PFSK-1 (cell line): ENCODE results near the gene GDPD3.

ENCODE experiments used
- SIN3A ChIP-seq: IDR thresholded peaks from 2 replicates; pipeline ENCODE4 v1.6.1; 2012; ENCODE audit warnings: mild to moderate bottlenecking, low read length, moderate library complexity, borderline replicate concordance; ENCODE audit not compliant: insufficient read depth
- TF ChIP-seq, protein P1 (sequence below), 2 experiments: IDR thresholded peaks; 2 replicates each; pipeline versions ENCODE4 v1.6.1 to v1.8.0; 2011 to 2012; ENCODE audit warnings: low read depth in 2 of 2, low read length in 2 of 2, control low read depth in 1 of 2, inconsistent platforms in 1 of 2, mild to moderate bottlenecking in 1 of 2, moderate library complexity in 1 of 2; ENCODE audit not compliant: insufficient read depth in 1 of 2

DNA sequence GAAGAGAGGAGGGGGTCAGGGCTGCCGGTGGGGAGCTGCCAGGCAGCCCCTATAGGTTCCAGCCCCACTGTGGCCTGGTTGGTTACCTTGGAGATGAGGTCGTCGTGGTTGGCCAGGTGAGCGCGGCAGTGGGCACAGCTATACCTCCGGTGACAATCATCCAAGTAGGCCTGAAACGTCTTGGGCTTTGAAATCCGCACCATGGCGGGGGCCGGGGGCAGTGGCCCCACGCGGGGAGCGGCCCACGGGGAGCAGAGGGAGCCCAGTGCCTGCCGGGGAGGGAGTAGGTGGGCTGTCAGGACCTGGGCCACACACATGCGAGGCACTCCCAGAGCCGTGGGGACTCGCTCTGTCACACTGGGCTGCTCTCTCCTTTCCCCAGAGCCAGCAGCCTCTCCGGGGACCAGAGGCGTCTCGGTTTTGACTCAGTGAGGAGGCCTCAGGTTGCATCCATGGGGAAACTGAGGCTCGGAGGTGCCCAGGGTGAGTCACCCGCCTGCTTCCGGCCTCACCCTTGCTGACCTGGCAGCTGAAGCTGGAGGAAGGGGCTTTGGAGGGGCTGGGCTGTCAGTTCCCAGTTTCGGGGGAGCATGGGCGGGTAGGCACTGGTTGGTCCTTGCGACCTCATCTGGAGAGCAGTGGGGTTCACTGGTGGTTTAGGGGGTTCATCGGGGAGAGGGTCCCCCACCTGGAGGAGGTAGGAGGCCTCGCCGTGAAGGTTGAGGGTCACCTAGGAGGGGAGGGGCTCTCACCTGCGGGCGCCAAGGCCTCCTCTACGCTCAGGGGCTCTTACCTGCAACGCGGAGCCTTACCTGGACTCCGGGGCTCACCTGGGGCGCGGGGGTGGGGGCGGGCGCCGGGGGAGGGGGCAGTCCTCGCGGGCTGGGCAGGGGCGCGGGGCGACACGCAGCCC, 17.9 kb downstream of the GDPD3 start:
- TF ChIP-seq SIN3A, result no peak
- TF ChIP-seq, protein P1, sequence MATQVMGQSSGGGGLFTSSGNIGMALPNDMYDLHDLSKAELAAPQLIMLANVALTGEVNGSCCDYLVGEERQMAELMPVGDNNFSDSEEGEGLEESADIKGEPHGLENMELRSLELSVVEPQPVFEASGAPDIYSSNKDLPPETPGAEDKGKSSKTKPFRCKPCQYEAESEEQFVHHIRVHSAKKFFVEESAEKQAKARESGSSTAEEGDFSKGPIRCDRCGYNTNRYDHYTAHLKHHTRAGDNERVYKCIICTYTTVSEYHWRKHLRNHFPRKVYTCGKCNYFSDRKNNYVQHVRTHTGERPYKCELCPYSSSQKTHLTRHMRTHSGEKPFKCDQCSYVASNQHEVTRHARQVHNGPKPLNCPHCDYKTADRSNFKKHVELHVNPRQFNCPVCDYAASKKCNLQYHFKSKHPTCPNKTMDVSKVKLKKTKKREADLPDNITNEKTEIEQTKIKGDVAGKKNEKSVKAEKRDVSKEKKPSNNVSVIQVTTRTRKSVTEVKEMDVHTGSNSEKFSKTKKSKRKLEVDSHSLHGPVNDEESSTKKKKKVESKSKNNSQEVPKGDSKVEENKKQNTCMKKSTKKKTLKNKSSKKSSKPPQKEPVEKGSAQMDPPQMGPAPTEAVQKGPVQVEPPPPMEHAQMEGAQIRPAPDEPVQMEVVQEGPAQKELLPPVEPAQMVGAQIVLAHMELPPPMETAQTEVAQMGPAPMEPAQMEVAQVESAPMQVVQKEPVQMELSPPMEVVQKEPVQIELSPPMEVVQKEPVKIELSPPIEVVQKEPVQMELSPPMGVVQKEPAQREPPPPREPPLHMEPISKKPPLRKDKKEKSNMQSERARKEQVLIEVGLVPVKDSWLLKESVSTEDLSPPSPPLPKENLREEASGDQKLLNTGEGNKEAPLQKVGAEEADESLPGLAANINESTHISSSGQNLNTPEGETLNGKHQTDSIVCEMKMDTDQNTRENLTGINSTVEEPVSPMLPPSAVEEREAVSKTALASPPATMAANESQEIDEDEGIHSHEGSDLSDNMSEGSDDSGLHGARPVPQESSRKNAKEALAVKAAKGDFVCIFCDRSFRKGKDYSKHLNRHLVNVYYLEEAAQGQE (IDR thresholded peaks at IDR 0.05; ENCODE audit: insufficient read depth in 1 of 2, low read depth in 2 of 2, low read length in 2 of 2), result no peak
